Kidney (tissue), 14 donors: ENCODE results near the gene LRRC27. TPM values are rescaled to one million over a fixed set of nuclear protein-coding genes. Genes with fewer than 3 reads are reported as not detected.
A peak's percentile ranks its signal among the peaks of the same experiment; 100 is the strongest.

Experiments
- DNase-seq, 5 donors: peaks; one replicate each; pipeline ENCODE4 v3.0.0-alpha.2; 2013 to 2020
- FAIRE-seq: peaks from 2 replicates; lab custom pipeline; 2012; peaks lifted over from hg19 to GRCh38; lab: Jason Lieb, UNC
- H3K27ac ChIP-seq, 2 donors: one replicate each; pipeline ENCODE4 v1.7.0; 2013; ENCODE audit warnings: low read depth in 2 of 2, low read length in 2 of 2, inconsistent platforms in 1 of 2
- H3K27me3 ChIP-seq: one replicate; pipeline ENCODE4 v1.7.1; 2013; ENCODE audit warnings: low read length, inconsistent platforms; ENCODE audit not compliant: control insufficient read depth, insufficient read depth
- H3K36me3 ChIP-seq, 3 donors: one replicate each; pipeline versions ENCODE4 v1.7.0 to v1.7.1; 2013; ENCODE audit warnings: low read length in 3 of 3, control low read depth in 1 of 3, inconsistent platforms in 1 of 3; ENCODE audit not compliant: insufficient read depth in 3 of 3, control insufficient read depth in 2 of 3
- H3K4me1 ChIP-seq, 3 donors: one replicate each; pipeline versions ENCODE4 v1.7.0 to v1.7.1; 2013; ENCODE audit warnings: low read length in 3 of 3, inconsistent platforms in 1 of 3, low read depth in 1 of 3; ENCODE audit not compliant: control insufficient read depth in 2 of 3, insufficient read depth in 2 of 3
- H3K4me3 ChIP-seq, 3 donors: one replicate each; pipeline versions ENCODE4 v1.7.0 to v1.8.1; 2013; ENCODE audit warnings: low read length in 3 of 3, control low read depth in 1 of 3, inconsistent platforms in 1 of 3
- H3K9ac ChIP-seq, 3 donors: one replicate each; pipeline versions ENCODE4 v1.7.0 to v1.7.1; 2013; ENCODE audit warnings: low read length in 3 of 3, control low read depth in 1 of 3, inconsistent platforms in 1 of 3
- H3K9me3 ChIP-seq, 3 donors: one replicate each; pipeline versions ENCODE4 v1.7.0 to v1.7.1; 2013; ENCODE audit warnings: low read length in 3 of 3, control low read depth in 1 of 3, inconsistent platforms in 1 of 3; ENCODE audit not compliant: control insufficient read depth in 2 of 3, insufficient read depth in 1 of 3
- intact Hi-C: fragments of 100-400 bp; cut with DNase I; formaldehyde crosslinking; loops from one replicate; pipeline ENCODE4 v1.11.1; 2022
- polyA plus RNA-seq: library from polyadenylated mRNA; stranded (reverse); fragments of 350-450 nt; fragmentation: Illumina TruSeq; extraction: RNeasy Lipid Tissue Mini Kit (QIAGEN cat#74804); gene quantifications from one replicate; pipeline ENCODE4 v1.2.3, GENCODE V29; 2014; ENCODE audit warnings: low read depth, low replicate concordance; ENCODE audit not compliant: insufficient read depth
- total RNA-seq: library from RNA; stranded (reverse); fragmentation: NEBNext Ultra II Directional; extraction: Animal tissue kit (Norgen Biotek cat#: 25700); gene quantifications from one replicate; pipeline ENCODE4 v1.2.1, GENCODE V29; 2021
- TF ChIP-seq, protein P1 (sequence below): IDR thresholded peaks from 3 replicates; pipeline ENCODE4 v1.5.1; 2012; ENCODE audit warnings: mild to moderate bottlenecking, moderate library complexity, borderline replicate concordance; ENCODE audit not compliant: insufficient read depth; ENCODE audit errors: extremely low read depth
- donor health status: control.
- donor health status: control.
- donor health status: control.
- donor health status: control.
- donor health status: control.
- donor health status: DM: yes; HTN: yes; CAD: no.
- donor health status: Normal renal cell carcinoma (clear cell type).

Gene LRRC27
- total and polyA plus RNA-seq, 2 donors from 2014 or later: 14.4 to 14.6 TPM

GRCh38 chr10:132361581-132362101 is 29.6 kb downstream of the LRRC27 start:
- no peak for FAIRE-seq
- Histone ChIP-seq H3K27me3 (no peaks in the 10 kb centered on the region), H3K9me3 (no peaks in the 10 kb centered on the region), H3K4me3 (no peak overlapping the region), H3K27ac (no peak overlapping the region), H3K4me1 (no peaks in the 10 kb centered on the region), H3K36me3 (peaks cover 0 to 8% (median 0%) of the 10 kb centered on the region in 3 donors), H3K9ac (no peak overlapping the region)
- DNase-seq: no peak
- TF ChIP-seq, protein P1, sequence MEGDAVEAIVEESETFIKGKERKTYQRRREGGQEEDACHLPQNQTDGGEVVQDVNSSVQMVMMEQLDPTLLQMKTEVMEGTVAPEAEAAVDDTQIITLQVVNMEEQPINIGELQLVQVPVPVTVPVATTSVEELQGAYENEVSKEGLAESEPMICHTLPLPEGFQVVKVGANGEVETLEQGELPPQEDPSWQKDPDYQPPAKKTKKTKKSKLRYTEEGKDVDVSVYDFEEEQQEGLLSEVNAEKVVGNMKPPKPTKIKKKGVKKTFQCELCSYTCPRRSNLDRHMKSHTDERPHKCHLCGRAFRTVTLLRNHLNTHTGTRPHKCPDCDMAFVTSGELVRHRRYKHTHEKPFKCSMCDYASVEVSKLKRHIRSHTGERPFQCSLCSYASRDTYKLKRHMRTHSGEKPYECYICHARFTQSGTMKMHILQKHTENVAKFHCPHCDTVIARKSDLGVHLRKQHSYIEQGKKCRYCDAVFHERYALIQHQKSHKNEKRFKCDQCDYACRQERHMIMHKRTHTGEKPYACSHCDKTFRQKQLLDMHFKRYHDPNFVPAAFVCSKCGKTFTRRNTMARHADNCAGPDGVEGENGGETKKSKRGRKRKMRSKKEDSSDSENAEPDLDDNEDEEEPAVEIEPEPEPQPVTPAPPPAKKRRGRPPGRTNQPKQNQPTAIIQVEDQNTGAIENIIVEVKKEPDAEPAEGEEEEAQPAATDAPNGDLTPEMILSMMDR: no peak
- intact Hi-C loops: no loop called here

GRCh38 chr10:132362151-132362611 is 30.2 kb downstream of the LRRC27 start:
- Histone ChIP-seq H3K36me3 (peaks cover 0 to 8% (median 2%) of the 10 kb centered on the region in 3 donors), H3K27ac (no peak overlapping the region), H3K27me3 (no peaks in the 10 kb centered on the region), H3K9me3 (no peaks in the 10 kb centered on the region), H3K4me1 (no peaks in the 10 kb centered on the region), H3K4me3 (no peak overlapping the region), H3K9ac (no peak overlapping the region)
- intact Hi-C loops: no loop called here
- TF ChIP-seq, protein P1: no peak
- FAIRE-seq (no peak), DNase-seq (peak in 1 of 5 donors; percentile 22)

GRCh38 chr10:132363376-132363775 is 31.4 kb downstream of the LRRC27 start:
- Histone ChIP-seq H3K4me1 (no peaks in the 10 kb centered on the region), H3K36me3 (peaks cover 0 to 8% (median 2%) of the 10 kb centered on the region in 3 donors), H3K9me3 (no peaks in the 10 kb centered on the region), H3K27ac (no peak overlapping the region), H3K4me3 (no peak overlapping the region), H3K9ac (no peak overlapping the region), H3K27me3 (no peaks in the 10 kb centered on the region)
- intact Hi-C loops: no loop called here
- FAIRE-seq: no peak
- TF ChIP-seq, protein P1: no peak
- peak in 1 of 5 donors; percentile 27 for DNase-seq
